Testis (tissue), 3 donors: ENCODE results near the gene FAM47E. TPM values are rescaled to one million over a fixed set of nuclear protein-coding genes. Genes with fewer than 3 reads are reported as not detected.

ENCODE experiments used
- DNase-seq: peaks from one replicate; pipeline ENCODE4 v3.0.0-alpha.2; 2019
- H3K27ac ChIP-seq, 2 donors: fragments of 200-600 bp; sonication (generic); one replicate each; pipeline ENCODE4 v1.5.1; 2019
- H3K27me3 ChIP-seq: fragments of 200-600 bp; sonication (generic); one replicate; pipeline ENCODE4 v1.5.1; 2019
- H3K36me3 ChIP-seq: fragments of 200-600 bp; sonication (generic); one replicate; pipeline ENCODE4 v1.5.1; 2017; ENCODE audit warnings: low read depth; ENCODE audit errors: missing control alignments
- H3K4me1 ChIP-seq: fragments of 200-600 bp; sonication (generic); one replicate; pipeline ENCODE4 v1.5.1; 2019
- H3K4me3 ChIP-seq, 2 donors: fragments of 200-600 bp; sonication (generic); one replicate each; pipeline ENCODE4 v1.5.1; 2017 to 2019
- H3K9me3 ChIP-seq: fragments of 200-600 bp; sonication (generic); one replicate; pipeline ENCODE4 v1.5.1; 2017
- POLR2A ChIP-seq: fragments of 450-650 bp; IDR thresholded peaks from one replicate; pipeline ENCODE4 v1.6.1; 2017; ENCODE audit warnings: antibody characterized with exemption, mild to moderate bottlenecking, moderate library complexity
- WGBS, 2 donors: methylation state at CpG; one replicate each; pipeline ENCODE4 v1.1.5; 2018; 5-methylcytosine and 5-hydroxymethylcytosine counted together
- intact Hi-C: fragments of 100-400 bp; cut with DNase I; formaldehyde crosslinking; loops from one replicate; pipeline ENCODE4 v1.15.1; 2023; ENCODE audit warnings: low total_unique reads
- polyA plus RNA-seq: library from polyadenylated mRNA; stranded (reverse); fragments of 350-450 nt; fragmentation: Illumina TruSeq; extraction: RNeasy Lipid Tissue Mini Kit (QIAGEN cat#74804); gene quantifications from one replicate; pipeline ENCODE4 v1.2.3, GENCODE V29; 2014; ENCODE audit warnings: low read depth, low replicate concordance; ENCODE audit not compliant: insufficient read depth
- total RNA-seq, 2 donors: library from RNA; depleted of rRNA; stranded (reverse); fragments of >200 nt; gene quantifications; one replicate each; pipeline ENCODE4 v1.2.3, GENCODE V29; 2016
- TF ChIP-seq, protein P1 (sequence below), 3 experiments: fragments of 450-650 bp in 2 of 3; fragments of 200-600 bp in 1 of 3; sonication (generic) in 1 of 3; IDR thresholded peaks; one replicate each; pipeline ENCODE4 v1.5.1; 2016 to 2019; ENCODE audit warnings: antibody characterized with exemption in 3 of 3, mild to moderate bottlenecking in 2 of 3, moderate library complexity in 1 of 3

Gene FAM47E
- total and polyA plus RNA-seq, 3 donors from 2014 or later: 11.0 to 22.8 (median 15.4) TPM

GRCh38 chr4:76305971-76306881 is 54.7 kb downstream of the FAM47E start, which contains the start of gene STBD1:
STBD1 (plus strand) TSS chr4:76306733; CDS start chr4:76306770, 37 bp downstream.
- peak; percentile 73 for DNase-seq
- H3K4me3 ChIP-seq: peak within 1 kb of the TSS; percentile 68 to 73
- H3K4me1 ChIP-seq: peaks cover 8% of the 10 kb centered on the region
- TF ChIP-seq POLR2A: no peak
- TF ChIP-seq, protein P1, sequence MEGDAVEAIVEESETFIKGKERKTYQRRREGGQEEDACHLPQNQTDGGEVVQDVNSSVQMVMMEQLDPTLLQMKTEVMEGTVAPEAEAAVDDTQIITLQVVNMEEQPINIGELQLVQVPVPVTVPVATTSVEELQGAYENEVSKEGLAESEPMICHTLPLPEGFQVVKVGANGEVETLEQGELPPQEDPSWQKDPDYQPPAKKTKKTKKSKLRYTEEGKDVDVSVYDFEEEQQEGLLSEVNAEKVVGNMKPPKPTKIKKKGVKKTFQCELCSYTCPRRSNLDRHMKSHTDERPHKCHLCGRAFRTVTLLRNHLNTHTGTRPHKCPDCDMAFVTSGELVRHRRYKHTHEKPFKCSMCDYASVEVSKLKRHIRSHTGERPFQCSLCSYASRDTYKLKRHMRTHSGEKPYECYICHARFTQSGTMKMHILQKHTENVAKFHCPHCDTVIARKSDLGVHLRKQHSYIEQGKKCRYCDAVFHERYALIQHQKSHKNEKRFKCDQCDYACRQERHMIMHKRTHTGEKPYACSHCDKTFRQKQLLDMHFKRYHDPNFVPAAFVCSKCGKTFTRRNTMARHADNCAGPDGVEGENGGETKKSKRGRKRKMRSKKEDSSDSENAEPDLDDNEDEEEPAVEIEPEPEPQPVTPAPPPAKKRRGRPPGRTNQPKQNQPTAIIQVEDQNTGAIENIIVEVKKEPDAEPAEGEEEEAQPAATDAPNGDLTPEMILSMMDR (IDR thresholded peaks at IDR 0.05): no peak
- peak within 1 kb of the TSS; percentile 57 to 76 for H3K27ac ChIP-seq
- intact Hi-C loops: no loop called here
- no peaks in the 10 kb centered on the region for H3K36me3 ChIP-seq
- H3K9me3 ChIP-seq: no peaks in the 10 kb centered on the region
- no peaks in the 10 kb centered on the region for H3K27me3 ChIP-seq
- 0 to 1% methylated on average over 38 to 75 of the region's 85 CpGs for WGBS, 2 donors

DNA sequence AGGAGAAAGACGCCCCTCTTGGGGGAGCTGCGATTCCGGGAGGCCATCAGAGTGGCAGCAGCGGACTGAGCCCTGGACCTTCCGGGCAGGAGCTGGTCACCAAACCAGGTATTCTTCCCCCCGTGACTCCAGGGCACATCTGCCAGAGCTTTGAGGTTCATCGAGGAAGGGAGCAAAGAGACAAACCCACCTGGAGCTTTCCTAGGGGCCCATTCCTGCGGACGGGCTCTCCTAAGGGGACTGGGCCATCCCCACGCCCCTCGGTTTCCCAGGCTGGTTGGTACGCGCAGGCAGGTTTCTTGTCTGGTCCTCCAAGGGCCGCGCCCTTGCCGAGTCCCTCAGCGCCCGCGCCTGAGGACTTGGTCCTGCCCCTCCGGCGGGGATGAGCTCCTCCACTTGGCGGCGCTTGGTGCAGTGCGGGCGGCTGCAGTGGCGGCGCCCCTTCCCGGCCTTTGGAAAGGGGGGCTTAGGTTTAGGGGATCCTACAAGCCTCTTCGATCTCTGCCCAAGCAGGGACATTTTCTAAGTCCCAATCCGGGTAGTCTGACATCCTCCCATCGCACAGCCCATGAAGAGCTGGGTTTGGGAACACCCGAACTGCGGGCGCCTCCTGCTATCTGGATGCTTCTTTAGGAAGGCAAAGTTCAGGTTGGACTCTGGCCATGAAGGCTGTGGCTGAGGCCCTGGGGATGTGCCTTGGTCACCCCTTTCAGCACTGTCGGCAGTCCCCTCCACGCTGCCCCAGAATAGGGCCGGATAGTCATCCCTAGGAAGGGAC is 55.5 kb downstream of the FAM47E start:
- intact Hi-C loops: no loop called here
- TF ChIP-seq, protein P1 (IDR thresholded peaks at IDR 0.05): no peak
- TF ChIP-seq POLR2A: no peak
- Histone ChIP-seq H3K9me3 (no peaks in the 10 kb centered on the region), H3K27me3 (no peaks in the 10 kb centered on the region), H3K4me1 (peaks cover 7% of the 10 kb centered on the region), H3K36me3 (no peaks in the 10 kb centered on the region), H3K4me3 (peak overlapping the region; percentile 68 to 73), H3K27ac (peak overlapping the region; percentile 57 to 76)
- 3 to 11% methylated on average over 16 to 37 of the region's 37 CpGs for WGBS, 2 donors
- peak; percentile 70 for DNase-seq

GRCh38 chr4:76307660-76308014 is 56.1 kb downstream of the FAM47E start:
- no peaks in the 10 kb centered on the region for H3K27me3 ChIP-seq
- H3K4me3 ChIP-seq: peak overlapping the region in 1 of 2 donors; percentile 73
- H3K4me1 ChIP-seq: peaks cover 4% of the 10 kb centered on the region
- WGBS, 2 donors: 28 to 33% methylated on average over 4 of the region's 4 CpGs
- intact Hi-C loops: no loop called here
- H3K36me3 ChIP-seq: no peaks in the 10 kb centered on the region
- H3K9me3 ChIP-seq: no peaks in the 10 kb centered on the region
- TF ChIP-seq POLR2A: no peak
- TF ChIP-seq, protein P1 (IDR thresholded peaks at IDR 0.05): no peak
- H3K27ac ChIP-seq: no peak overlapping the region
- DNase-seq: no peak

DNA sequence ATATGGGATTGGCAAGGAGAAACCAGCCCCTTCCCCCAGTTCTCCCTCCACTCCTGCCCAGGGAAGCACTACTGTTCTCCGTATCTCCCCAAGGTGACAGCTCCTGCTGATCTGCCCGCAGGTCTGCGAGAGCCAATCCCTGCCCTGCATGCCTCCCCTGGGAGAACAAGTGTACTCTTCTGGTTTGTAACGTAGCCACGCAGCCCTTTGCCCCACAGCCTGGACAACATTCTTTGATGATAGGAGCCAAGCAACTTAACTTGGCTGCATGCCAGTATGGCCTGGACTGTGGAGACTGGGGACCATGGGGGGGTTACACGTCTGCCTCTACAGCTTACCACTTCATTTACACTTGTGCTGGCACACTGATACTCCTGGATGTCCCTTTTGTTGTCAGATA is 57.0 kb downstream of the FAM47E start:
- WGBS, 2 donors: 52 to 74% methylated on average over 6 of the region's 6 CpGs
- Histone ChIP-seq H3K9me3 (no peaks in the 10 kb centered on the region), H3K4me1 (peaks cover 4% of the 10 kb centered on the region), H3K36me3 (no peaks in the 10 kb centered on the region), H3K4me3 (no peak overlapping the region), H3K27ac (no peak overlapping the region), H3K27me3 (no peaks in the 10 kb centered on the region)
- intact Hi-C loops: no loop called here
- TF ChIP-seq, protein P1 (IDR thresholded peaks at IDR 0.05): no peak
- no peak for TF ChIP-seq POLR2A
- DNase-seq: no peak
